NCI-H526 treated with DMSO at 0.1 percent for 48 hours (cell line): ENCODE data around the gene STX8.
"Not testable (repeated sequence)": the region's sequence is repeated elsewhere in the genome, so short reads cannot be mapped to it uniquely, and the experiment has no call there.

Source experiments
- DNase-seq: peaks from one replicate; lab custom pipeline; 2025; lab: John Stamatoyannopoulos, UW

Gene STX8

DNA sequence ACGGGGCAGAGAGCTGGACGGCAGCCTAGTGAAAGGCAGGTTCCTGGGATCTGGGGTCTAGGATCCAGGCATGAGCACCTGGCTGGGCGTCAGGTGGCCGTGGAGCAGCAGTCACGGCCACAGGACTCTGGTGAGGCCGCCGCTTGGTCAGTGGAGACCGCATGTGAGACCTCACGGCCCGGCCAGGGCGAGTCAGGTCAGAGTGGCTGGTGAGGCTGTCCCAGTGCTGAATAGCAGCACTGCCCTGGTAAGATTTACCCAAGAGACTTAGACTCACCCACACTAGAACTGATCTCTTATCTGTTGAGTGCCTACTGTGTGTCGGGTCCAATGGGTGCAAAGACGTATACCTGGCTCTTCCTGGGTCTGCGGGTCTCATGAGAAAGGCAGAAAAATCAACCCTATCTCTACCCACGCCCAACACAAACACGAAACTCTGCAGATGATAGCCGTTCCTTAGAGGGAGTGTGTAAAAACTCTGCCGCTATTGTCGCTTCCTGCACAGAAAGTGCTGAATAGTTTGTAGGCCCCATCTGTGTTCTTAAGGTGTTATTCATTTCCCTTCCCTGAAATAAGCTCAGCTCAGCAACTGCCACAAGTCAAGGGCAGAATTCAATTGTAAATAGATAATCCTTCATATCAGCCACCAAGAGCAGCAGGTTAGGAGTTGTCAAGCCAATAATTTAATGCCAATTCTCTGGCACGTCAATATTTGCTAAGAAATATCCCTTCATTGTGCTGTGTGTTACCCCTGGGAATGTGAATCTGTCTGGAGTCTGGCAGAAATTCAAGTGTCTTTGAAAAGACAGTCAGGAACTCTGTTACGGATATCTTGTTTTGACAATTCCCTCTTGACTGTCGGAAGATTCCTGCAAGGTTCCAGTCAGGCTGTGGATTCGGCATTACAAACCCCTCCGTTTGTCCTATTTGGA lies 314.3 kb downstream of the STX8 start:
- DNase-seq, result no peak

DNA sequence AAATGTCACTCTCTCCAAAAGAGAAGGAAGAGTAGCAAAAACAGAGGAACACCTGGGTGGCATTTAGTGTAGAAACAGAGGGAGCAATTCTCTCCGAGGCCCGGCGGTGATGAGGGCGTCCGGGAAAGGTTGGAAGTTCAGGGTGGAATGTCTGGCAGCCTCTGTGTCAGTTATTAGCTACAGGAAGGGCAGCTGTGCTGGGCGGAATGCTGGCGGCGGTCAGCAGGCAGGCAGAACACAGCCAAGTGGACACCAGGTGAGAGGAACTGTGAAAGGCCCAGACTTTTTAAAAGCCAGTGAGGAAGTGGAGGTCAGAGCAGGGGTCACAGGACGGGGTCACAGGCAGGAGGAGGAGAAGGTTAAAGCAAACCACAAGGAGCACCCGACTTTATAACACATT lies 316.2 kb downstream of the STX8 start:
- DNase-seq, result no peak

DNA sequence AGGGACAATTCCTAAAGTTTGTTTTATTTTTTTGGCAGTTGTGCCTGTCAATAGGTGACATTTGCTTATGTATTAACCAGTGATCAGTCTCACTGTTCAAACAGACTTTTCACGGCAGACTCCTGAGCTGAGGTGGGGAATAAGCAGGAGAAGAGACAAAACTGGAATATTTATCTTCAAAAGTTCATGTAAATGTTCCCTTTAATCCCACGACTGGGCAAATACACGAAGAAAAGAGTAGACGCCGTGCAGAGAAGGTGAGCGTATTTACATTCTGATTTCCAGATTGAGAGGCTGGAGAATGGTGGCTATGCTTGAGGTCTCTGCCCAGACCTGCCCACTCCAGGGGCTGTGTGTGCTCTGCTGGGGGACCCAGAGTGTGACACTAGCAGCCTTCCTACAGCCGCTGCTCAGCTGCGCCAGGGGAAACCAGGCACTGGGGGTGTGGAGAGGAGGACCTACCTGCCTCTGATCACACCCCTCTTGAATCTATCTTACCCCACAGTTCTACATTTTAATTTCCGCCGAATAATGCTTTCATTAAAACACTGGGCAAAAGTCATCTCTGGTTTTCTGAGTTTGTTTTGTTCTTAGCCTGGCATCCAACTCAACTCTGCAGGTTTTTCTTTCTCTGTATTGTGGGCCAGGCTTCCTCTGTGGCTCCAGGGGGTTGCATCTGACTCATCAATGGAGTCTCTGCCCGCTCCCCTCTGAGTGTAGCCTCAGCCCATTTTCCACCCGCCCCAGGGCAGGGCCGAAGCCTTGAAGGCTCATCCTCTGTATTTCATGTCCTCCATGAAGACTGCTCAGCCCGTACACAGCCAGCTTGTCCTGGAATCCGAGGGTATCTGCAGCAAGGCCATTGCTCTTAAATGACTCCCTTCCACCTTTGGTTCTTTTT lies 317.3 kb downstream of the STX8 start:
- DNase-seq, result peak; percentile 49

DNA sequence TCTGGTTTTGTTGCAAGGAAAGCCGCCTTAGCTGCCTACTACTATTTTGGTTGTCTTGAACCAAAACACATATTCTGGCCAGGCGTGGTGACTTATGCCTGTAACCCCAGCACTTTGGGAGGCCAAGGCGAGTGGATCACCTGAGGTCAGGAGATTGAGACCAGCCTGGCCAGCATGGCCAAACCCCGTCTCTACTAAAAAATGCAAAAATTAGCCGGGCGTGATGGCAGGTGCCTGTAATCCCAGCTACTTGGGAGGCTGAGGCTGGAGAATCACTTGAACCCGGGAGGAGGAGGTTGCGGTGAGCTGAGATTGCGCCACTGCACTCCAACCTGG lies 318.0 kb downstream of the STX8 start:
- not testable (repeated sequence) for DNase-seq

DNA sequence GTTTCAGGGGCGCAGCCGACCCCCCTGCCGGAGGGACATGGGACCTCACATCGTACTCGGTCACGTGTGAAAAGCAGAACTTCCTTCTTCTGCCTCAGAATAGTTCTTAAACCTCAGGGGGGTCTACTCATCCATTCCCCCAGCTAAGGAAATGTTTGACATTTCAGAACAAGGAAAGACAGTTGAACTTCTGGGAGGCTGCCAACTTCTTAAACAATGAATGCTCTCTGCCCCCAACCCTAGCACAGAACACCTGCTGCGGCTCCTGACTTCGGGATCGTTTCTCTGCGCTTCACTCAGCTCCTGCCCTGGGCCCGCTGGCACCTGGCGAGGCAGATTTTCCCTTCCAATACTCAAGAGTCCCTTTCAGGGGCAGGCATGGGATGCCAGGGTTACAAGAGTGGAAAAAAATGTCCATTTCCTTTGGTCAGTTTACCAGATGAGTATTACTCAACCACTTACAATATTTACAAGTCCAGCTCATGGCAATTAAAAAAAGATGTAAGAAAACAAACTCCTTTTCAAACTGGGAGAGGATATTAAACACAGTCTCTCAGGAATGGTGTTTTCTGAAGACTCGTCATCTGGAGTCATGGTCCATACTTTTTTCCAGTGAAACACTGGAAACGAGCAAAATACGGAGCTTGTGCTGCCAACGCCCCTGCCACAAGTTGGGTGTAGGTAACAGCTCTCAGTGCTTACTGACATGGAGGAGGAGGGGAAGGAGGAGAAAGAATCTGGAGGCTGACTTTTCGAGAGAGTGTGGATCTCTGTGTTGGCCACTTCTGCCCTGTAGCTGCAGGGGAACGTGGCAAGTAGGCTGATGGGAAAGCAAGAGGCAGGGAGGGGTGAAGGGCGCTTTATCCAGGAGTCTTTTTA lies 318.6 kb downstream of the STX8 start:
- peak; percentile 75 for DNase-seq

DNA sequence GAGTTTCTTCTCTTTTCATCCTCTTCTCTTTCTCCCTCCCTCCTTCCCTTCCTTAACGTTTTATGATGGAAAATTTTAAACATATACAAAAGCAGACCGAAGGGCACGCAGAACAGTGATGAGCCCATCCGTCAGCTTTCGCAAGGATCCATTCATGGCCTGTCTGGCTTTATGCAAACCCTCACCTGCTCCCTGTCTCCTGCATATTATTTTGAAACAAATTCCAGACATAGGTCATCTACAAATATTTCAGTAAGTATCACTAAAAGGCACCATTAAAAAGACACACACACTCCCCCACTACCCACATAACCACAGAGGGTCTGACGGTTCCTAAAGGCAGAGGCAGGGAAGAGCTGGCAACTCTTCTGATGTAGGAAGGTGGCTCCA lies 319.3 kb downstream of the STX8 start:
- peak; percentile 62 for DNase-seq

DNA sequence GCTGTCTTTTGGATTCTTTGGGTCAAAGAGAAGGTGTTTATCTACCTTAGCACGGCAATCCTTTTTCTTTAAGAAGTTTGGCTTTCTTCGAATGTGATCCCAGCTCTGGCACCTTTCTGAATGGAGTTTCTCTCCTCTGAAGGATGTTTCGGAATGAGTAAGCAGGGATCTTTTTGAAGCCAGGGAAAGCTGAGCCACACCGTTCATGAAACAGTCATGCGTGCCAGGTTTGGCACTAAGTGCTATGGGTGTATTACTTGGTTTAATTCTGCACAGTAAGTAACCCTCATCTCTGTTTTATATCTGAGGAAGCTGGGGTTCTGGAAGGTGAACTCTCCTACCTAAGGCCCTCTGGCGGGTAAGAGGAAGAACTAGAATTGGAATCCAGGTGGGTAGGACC lies 319.8 kb downstream of the STX8 start:
- peak; percentile 23 for DNase-seq

DNA sequence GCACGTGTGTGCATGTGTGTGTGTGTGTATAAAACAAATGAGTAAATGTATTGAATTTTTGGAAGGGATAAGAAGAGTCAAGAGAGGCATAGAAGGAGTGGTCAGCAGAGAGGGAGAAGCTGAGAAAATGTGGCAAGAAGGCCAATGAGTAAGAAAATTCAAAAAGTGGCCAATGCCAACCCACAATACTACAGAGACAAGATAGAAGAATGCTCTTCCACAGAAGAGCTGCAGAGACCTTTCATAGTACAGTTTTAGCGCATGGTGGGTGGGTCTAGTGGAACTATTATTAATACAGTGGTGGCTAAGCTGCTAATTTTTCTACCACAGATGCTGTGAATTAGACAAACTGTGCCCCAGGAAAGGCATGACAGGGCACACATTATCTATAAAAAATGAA lies 320.8 kb downstream of the STX8 start:
- no peak for DNase-seq

DNA sequence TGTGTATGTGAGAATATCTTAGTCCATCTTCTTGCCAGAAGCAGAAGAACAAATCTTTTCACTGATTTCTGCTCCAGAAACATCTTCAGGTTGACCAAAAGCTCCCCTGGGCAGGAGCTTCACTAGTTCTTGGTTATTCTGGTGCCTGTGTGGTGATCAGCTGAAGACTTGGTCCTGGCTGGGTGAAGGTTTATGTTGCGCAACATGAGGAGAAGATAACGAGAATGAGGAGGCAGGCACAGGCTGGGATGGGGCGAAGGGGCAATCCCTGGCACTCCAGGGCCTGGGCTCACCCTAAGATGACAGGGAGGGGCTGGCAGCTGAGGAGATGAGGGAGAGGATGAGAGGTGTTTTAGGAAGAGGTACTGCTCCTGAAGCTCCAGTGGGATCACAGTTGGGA lies 322.3 kb downstream of the STX8 start:
- no peak for DNase-seq

DNA sequence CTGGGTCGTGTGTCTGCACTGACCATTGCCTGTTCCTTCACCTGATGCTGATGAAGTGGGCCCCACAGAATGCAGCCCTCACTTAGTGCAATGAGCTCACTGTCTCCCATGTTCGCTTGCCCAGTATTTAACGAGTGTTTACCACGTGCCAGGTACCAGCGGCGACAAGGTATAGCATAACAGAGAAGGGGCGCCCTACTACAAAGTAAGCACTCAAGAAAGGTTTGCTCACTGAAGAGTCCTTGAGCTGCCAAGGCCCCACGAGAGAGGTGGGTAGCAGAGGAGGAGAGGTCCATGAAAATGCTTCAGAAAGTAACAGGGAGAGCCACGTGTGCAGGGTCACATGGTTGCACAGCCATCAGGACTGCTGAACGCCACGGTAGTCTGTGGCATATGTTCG lies 324.3 kb downstream of the STX8 start:
- no peak for DNase-seq

DNA sequence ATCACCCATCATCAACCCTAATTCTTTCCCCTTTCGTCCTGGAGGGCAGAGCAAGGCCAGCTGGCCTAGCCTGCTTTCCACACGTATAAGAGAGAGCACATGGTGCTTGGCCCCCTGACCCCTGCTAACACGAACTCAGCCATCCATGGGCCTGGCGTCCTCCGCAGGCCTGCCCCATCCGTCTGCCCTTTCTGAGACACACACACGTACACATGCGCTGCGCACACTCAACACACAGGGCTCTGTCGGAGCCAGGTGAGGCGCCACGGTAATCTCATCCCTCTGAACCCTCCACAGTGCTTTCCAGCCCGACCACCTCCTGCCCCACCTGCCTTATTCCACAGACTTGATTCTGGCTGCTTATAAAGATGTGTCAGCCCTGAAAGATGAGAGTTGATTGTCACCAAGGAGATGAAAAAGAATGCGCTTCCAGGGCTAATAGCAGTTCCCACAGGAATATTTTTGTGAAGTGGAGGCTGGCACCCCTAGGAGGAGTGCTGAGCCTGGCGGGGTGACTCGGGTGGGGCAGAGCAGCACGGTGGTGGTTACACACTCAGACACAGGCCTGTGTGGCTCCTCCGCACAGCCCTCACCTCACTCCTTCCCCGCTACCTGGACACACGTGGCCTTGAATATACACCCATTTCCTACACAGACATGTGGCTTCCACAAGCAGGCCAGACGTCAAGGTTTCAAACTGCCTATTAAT lies 326.2 kb downstream of the STX8 start:
- DNase-seq, result no peak

DNA sequence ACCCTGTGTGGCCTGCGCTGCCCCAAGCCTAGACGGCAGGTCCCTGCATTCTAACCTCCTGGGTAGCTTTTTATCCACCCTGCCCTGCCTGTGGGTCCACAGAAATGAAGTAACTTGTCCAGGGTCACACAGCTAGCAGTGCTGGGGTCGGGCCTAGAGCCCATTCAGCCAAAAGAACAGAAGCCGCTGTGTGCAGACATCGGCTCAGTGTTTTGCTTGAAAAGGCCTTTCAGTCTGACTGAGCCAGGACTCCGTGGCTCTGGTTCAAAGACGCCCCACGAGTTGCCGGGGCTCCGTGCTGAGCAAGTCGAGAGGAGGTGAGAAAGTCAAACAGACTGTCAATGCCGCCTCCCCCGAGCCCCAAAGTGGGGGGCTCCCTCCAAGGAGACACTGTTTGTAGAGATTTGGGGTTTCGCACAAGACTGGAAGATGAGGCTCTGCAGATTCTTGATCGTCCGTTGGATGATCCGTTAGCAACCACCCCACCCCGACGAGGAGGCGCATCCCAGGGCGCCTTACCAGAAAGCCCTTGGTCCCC lies 328.1 kb downstream of the STX8 start:
- DNase-seq, result no peak

DNA sequence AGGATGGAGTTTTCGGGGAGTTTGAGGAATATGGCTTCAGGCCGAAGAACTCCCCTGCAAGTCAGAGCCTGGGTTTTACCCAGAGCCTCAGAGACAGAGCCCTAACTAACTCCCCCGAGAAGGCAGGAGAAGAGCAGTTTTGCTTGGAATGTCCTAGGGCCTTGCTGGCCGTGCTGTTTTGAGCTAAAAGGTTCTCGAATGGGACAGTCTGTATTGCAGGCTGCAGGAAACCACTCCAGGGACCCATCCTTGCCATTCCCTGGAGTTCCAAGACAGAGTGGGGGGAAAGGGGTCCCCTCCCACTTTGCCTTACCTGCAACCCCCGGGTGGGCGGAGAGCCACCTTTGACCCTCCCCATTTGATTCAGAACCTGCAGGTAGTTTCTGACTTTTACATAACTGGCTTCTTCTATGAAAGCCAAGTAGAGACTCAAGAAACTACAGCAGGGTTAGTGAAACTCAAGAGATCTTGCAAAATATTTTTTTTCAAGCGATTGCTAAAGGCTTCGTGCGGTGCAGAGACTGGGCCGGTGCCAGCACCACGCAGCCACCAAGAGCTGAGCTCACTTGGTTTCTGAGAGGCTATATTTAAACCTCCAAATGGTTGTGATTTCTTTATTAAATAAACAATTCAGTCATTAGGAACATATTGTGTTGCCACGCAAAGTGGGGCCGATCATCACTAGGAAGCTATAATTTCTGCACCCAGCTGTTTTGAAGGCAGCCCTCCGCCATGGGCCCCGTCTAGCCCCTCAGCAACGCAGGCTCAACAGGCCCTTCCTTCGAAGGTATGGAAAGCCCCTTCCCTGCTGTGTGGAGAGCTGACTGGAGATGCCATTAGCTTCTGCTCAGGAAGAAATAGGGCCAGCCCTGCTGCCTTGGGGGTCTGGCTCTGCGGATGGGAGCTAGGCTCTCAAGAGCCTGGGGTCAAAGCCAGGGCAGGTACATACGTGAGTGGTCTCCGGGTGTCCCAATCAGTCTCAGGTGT lies 331.3 kb downstream of the STX8 start:
- DNase-seq, result no peak

DNA sequence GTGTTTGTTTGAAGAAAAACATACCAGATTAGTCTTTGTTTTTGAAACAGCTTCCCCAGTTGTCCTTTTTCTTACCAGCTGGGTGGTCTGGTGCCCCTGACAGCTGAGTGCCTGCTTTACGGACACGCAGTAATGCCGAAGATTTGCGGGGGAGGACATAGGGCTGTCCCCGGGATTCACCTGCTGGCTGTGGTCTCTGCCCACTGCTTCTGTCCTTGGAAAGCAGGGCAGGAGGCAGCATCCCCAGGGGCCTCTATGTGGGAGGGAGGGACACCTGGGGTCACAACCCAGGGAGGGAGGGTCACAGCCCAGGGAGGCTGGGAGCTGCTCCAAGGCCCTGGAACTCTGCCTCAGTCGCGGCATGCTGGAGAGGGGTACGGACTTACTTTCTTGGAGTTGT lies 332.6 kb downstream of the STX8 start:
- DNase-seq, result no peak

DNA sequence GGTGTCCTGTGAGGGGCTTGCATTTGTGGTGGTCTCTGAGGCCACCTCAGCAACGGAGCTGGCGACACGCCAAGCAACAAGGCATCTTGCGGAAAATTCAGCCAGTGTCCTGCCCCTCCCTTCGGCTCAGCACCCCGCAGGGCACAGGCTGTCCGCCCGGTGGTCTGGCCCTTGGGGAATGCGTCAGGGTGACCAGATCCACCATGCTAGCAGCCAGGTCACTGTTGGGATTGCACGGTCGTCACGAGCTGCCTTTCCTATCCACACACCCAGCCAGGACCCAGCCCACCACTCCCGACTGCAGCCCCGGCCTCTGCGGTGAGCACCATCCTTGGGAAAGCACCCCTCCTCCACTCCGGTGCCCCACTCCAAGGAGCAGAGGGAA lies 333.1 kb downstream of the STX8 start:
- DNase-seq, result no peak

DNA sequence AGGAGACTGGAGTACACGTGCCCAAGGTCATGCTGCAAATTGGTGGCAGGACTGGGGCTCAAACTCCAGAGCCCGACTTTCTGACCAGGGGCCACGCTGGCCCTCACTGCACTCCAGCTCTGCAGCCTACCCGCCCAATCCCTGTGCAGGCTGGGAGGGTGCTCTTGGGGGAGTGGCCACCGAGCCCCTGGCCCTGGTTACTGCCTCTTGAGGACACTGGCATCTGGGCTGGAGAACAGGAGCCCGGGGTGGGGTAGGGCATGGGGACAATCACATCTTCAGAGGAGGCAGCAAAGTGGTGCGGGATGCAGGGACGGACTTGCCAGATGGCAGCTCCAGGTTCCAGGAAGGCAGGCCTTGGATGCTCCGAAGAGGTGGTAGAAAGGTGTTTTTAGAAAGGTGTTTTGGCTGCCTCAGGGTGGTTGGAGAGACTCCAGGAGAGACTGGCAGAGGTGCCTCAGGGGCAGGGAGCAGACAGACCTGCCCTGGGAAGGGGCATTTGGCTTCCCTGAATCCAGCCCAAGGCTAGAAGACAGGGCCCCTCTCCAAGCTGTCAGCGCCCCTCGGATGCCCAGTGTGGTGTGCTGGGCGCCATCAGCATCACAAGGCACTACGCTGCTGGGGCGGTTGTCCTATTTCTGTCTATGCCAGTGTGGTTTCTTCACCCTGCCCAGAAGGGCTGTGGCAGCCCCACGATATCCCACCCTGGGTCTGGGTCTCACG lies 333.7 kb downstream of the STX8 start:
- DNase-seq, result no peak

DNA sequence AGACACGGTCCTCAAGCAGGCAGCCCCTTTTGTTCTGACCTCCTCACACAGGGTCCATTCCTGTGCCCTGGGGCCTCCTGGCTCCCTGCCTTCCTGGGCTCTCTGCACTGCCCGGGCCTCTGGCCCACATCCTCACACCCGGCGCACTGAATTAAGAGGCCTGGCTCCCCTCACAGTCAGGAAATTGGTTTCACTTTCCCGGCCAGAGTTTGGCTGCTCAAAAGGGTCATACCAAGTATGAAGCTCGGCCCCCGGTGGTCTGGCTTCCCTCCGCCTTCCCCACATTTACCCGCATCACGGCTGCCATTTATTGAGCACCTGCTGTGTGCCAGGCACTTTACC lies 334.3 kb downstream of the STX8 start:
- no peak for DNase-seq

DNA sequence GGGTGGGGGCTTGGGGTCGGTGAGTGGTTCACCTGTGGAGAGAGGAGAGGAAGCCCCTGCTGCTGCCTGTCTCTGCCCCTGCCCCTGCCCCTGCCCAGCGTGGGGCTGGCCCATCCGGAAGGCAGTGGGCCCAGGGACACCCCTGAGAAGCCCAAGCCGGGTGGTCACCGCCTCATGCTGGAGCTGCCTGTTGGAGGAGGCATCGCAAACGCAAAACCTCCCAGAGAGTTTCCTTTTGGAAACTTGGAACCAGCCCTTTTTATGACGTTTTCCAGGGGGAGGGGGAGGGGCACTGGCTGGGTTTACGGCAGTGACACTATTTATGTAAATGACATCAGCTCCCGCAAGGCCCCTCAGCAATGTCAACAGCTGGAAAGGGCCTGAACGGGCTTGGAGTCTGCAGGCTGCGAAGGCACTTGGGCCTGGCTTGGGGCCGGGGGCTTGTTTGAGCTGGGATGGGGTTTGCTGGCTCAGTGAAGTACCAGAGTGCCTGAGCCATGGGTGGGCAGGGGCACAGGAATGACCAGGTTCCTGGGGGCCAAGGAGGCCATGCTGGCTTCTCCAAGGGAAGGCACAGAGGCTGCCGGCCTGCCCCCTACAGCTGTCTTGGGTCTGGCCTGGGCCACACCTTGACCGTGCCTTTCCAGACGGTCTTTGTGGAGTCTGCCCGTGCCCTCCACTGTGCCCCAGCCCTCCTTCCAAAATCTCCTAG lies 334.8 kb downstream of the STX8 start:
- peak; percentile 32 for DNase-seq
